ENCODE data around the gene MTMR10. TPM values are rescaled to one million over a fixed set of nuclear protein-coding genes. Genes with fewer than 3 reads are reported as not detected.
A peak's percentile ranks its signal among the peaks of the same experiment; 100 is the strongest.

Gene MTMR10
- total and polyA plus RNA-seq, 7 experiments from 2014 or later = 4.0 to 50.8 (median 33.2) TPM

DNA sequence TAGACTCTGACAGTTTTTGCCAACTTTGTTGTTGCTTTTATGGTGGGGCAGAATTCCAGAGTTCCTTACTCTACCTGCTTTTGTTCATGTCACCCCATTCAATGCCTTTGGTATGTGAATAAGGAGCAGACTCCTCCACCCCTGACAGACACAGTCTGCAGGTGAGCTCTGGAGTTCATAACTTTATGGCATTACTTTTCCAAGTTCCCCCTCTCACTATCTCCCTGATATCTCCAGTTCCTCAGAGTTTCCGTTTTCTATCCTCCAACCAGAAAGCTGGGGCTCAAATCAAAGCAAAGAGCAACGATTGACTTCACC is 23.1 kb upstream of the MTMR10 start:
- POLR2A ChIA-PET = interaction anchor here (3.1 kb wide), 1 partner anchor 23 kb away, joined by 21 read pairs; the partner anchor contains the start of gene MTMR10
- no peak overlapping the region for H3K4me3 ChIP-seq (ENCODE audit: low read length)
- no peaks in the 10 kb centered on the region for H3K36me3 ChIP-seq (ENCODE audit: control insufficient read depth in 2 of 3, insufficient read depth in 3 of 3, low read length in 3 of 3)
- peaks cover 0 to 15% of the 10 kb centered on the region in 2 donors for H3K4me1 ChIP-seq (ENCODE audit: control insufficient read depth in 2 of 2, insufficient read depth in 2 of 2, low read length in 2 of 2)
- Mint-ChIP-seq H3K4me1 (peaks cover 13 to 24% (median 22%) of the 10 kb centered on the region in 7 donors), H3K4me3 (peak overlapping the region in 7 of 10 donors; percentile 39 to 68 (median 51)), H3K36me3 (peaks cover 8 to 11% (median 10%) of the 10 kb centered on the region in 5 donors), H3K27me3 (peaks cover 0 to 13% (median 4%) of the 10 kb centered on the region in 5 donors), H3K9me3 (peaks cover 7 to 26% (median 17%) of the 10 kb centered on the region in 11 donors), H3K27ac (peak overlapping the region; percentile 39 to 94 (median 81))
- H3K9me3 ChIP-seq (ENCODE audit: control insufficient read depth in 2 of 3, low read length in 3 of 3) = peaks cover 0 to 9% (median 3%) of the 10 kb centered on the region in 3 experiments
- ATAC-seq (no peak), DNase-seq (no peak)
- H3K27ac ChIP-seq (ENCODE audit: low read depth, low read length) = no peak overlapping the region
- no peaks in the 10 kb centered on the region for H3K27me3 ChIP-seq (ENCODE audit: control insufficient read depth in 2 of 2, insufficient read depth in 2 of 2, low read length in 2 of 2)
- CTCF ChIA-PET = interaction anchor here (0.7 kb wide), 1 partner anchor 23 kb away, joined by 3 read pairs; the partner anchor contains the start of gene MTMR10
- intact Hi-C loops (cut with micrococcal nuclease) = loop anchor here in 1 of 2 donors (1.0 to 5.0 kb wide), 3 partner anchors 20 to 52 kb away; partner anchors contain the start of gene MTMR10

- H3K27ac Mint-ChIP-seq = peak overlapping the region; percentile 39 to 94 (median 81)
- peaks cover 0 to 17% (median 4%) of the 10 kb centered on the region in 5 donors for H3K27me3 Mint-ChIP-seq
- ChIA-PET POLR2A (interaction anchor here (3.1 kb wide), 1 partner anchor 23 kb away, joined by 21 read pairs; the partner anchor contains the start of gene MTMR10), CTCF (interaction anchor here (0.5 to 0.9 kb wide), 3 partner anchors 22 to 186 kb away, joined by 3 read pairs; partner anchors contain the start of gene MTMR10)
- intact Hi-C loops (cut with micrococcal nuclease) = loop anchor here in 1 of 2 donors (1.0 to 5.0 kb wide), 3 partner anchors 20 to 52 kb away; partner anchors contain the start of gene MTMR10
- H3K36me3 Mint-ChIP-seq = peaks cover 8 to 13% (median 10%) of the 10 kb centered on the region in 5 donors
- H3K36me3 ChIP-seq (ENCODE audit: control insufficient read depth in 2 of 3, insufficient read depth in 3 of 3, low read length in 3 of 3) = no peaks in the 10 kb centered on the region
- H3K9me3 Mint-ChIP-seq = peaks cover 8 to 26% (median 17%) of the 10 kb centered on the region in 11 donors
- H3K4me1 ChIP-seq (ENCODE audit: control insufficient read depth in 2 of 2, insufficient read depth in 2 of 2, low read length in 2 of 2) = peaks cover 0 to 15% of the 10 kb centered on the region in 2 donors
- ATAC-seq (peak; percentile 77), DNase-seq (peak in 6 of 9 donors; percentile 10 to 64 (median 45))
- no peaks in the 10 kb centered on the region for H3K27me3 ChIP-seq (ENCODE audit: control insufficient read depth in 2 of 2, insufficient read depth in 2 of 2, low read length in 2 of 2)
- peaks cover 13 to 24% (median 23%) of the 10 kb centered on the region in 7 donors for H3K4me1 Mint-ChIP-seq
- peak overlapping the region; percentile 1 for H3K27ac ChIP-seq (ENCODE audit: low read depth, low read length)
- no peak overlapping the region for H3K4me3 ChIP-seq (ENCODE audit: low read length)
- peaks cover 0 to 9% (median 3%) of the 10 kb centered on the region in 3 experiments for H3K9me3 ChIP-seq (ENCODE audit: control insufficient read depth in 2 of 3, low read length in 3 of 3)
- peak overlapping the region in 9 of 10 donors; percentile 7 to 68 (median 51) for H3K4me3 Mint-ChIP-seq
Observed at GRCh38 chr15:31013863-31014607, 22.6 kb upstream of the MTMR10 start.

DNA sequence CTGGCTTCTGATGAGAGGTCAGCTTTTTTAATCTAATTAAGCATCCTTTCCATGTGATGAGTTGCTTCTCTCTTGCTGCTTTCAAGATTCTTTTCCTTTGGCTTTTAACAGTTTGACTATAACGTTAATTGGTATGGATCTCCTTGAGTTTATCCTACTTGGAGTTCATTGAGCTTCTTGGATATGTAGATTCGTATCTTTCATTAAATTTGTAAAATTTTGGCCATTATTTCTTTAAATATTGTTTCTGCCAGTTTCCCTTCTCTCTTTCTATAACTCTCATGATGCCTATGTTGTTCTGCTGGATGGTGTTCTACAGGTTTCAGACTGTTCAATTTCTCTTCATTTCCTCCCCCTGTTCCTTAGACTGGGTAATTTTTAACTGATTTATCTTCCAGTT is 21.0 kb upstream of the MTMR10 start:
- no peak overlapping the region for H3K4me3 ChIP-seq (ENCODE audit: low read length)
- ChIA-PET CTCF (interaction anchor here (1.0 kb wide), 1 partner anchor 95 kb away, joined by 3 read pairs; no protein-coding TSS in a partner anchor), POLR2A (interaction anchor here (3.1 kb wide), 1 partner anchor 21 kb away, joined by 21 read pairs; the partner anchor contains the start of gene MTMR10)
- peaks cover 13 to 27% (median 23%) of the 10 kb centered on the region in 7 donors for H3K4me1 Mint-ChIP-seq
- H3K27ac Mint-ChIP-seq = peak overlapping the region in 1 of 9 donors; percentile 70
- H3K36me3 Mint-ChIP-seq = peaks cover 8 to 13% (median 10%) of the 10 kb centered on the region in 5 donors
- DNase-seq = no peak
- H3K4me3 Mint-ChIP-seq = no peak overlapping the region
- peaks cover 0 to 15% of the 10 kb centered on the region in 2 donors for H3K4me1 ChIP-seq (ENCODE audit: control insufficient read depth in 2 of 2, insufficient read depth in 2 of 2, low read length in 2 of 2)
- intact Hi-C loops (cut with micrococcal nuclease) = loop anchor here in 1 of 2 donors (5.0 kb wide), 1 partner anchor 50 kb away; no protein-coding TSS in a partner anchor
- peaks cover 0 to 9% (median 3%) of the 10 kb centered on the region in 3 experiments for H3K9me3 ChIP-seq (ENCODE audit: control insufficient read depth in 2 of 3, low read length in 3 of 3)
- H3K36me3 ChIP-seq (ENCODE audit: control insufficient read depth in 2 of 3, insufficient read depth in 3 of 3, low read length in 3 of 3) = no peaks in the 10 kb centered on the region
- no peak overlapping the region for H3K27ac ChIP-seq (ENCODE audit: low read depth, low read length)
- H3K27me3 Mint-ChIP-seq = peaks cover 0 to 26% (median 4%) of the 10 kb centered on the region in 5 donors
- no peak for ATAC-seq
- peaks cover 0 to 4% of the 10 kb centered on the region in 2 donors for H3K27me3 ChIP-seq (ENCODE audit: control insufficient read depth in 2 of 2, insufficient read depth in 2 of 2, low read length in 2 of 2)
- H3K9me3 Mint-ChIP-seq = peaks cover 8 to 26% (median 17%) of the 10 kb centered on the region in 11 donors

DNA sequence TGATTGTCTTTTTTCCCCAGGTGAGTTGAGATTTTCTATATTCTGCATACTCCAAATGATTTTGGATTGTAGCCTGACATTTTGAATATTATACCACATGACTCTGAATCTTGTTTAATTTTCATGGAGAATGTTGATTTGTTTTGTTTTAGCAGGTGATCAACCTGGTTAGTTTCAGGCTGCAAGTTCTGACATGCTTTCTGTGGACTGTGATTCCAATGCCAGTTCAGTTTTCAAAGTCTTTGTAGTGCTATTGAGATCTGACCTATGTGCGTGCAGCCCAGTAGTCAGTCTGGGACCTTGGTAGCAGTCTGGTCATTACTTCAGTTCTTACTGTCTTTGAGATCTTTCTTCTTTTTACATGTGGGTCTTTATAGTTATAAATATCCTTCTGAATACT is 18.6 kb upstream of the MTMR10 start:
- CTCF ChIA-PET = no interaction called here

DNA sequence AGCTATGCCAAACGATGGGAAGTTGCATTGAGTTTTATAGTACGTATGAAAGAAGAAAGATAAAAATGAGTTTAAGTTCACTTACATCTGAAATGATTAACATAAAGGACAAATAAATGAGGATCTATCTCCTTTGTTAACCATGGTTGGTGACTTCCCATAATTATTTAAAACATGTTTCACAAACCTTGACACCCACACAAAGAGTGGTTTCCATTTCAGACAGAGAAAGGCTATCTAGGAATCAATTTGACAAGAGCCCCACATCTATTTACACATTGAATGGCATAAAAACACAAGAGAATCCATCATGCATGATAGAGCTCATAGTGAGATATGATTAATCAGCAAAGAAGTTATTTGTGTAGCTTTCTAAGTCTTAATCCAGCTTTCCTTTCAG is 14.2 kb upstream of the MTMR10 start:
- no peaks in the 10 kb centered on the region for H3K9me3 ChIP-seq (ENCODE audit: control insufficient read depth in 2 of 3, low read length in 3 of 3)
- DNase-seq (no peak), ATAC-seq (no peak)
- H3K4me1 Mint-ChIP-seq = peaks cover 6 to 29% (median 11%) of the 10 kb centered on the region in 7 donors
- H3K4me3 Mint-ChIP-seq = no peak overlapping the region
- intact Hi-C loops (cut with micrococcal nuclease) = no loop called here
- ChIA-PET CTCF (no interaction called here), POLR2A (interaction anchor here (0.7 to 2.0 kb wide), 2 partner anchors 15 to 102 kb away, joined by 5 to 7 read pairs; partner anchors contain the start of genes FAN1 and MTMR10)
- no peak overlapping the region for H3K27ac Mint-ChIP-seq
- no peaks in the 10 kb centered on the region for H3K4me1 ChIP-seq (ENCODE audit: control insufficient read depth in 2 of 2, insufficient read depth in 2 of 2, low read length in 2 of 2)
- H3K27ac ChIP-seq (ENCODE audit: low read depth, low read length) = no peak overlapping the region
- H3K36me3 ChIP-seq (ENCODE audit: control insufficient read depth in 2 of 3, insufficient read depth in 3 of 3, low read length in 3 of 3) = no peaks in the 10 kb centered on the region
- peaks cover 0 to 4% (median 0%) of the 10 kb centered on the region in 11 donors for H3K9me3 Mint-ChIP-seq
- peaks cover 4 to 77% (median 9%) of the 10 kb centered on the region in 5 donors for H3K27me3 Mint-ChIP-seq
- peaks cover 4 to 8% of the 10 kb centered on the region in 2 donors for H3K27me3 ChIP-seq (ENCODE audit: control insufficient read depth in 2 of 2, insufficient read depth in 2 of 2, low read length in 2 of 2)
- H3K4me3 ChIP-seq (ENCODE audit: low read length) = no peak overlapping the region
- peaks cover 0 to 2% (median 0%) of the 10 kb centered on the region in 5 donors for H3K36me3 Mint-ChIP-seq

More for the DNA sequence above, 18.6 kb upstream of the MTMR10 start:
- Mint-ChIP-seq H3K36me3 (peaks cover 8 to 13% (median 10%) of the 10 kb centered on the region in 5 donors), H3K27ac (no peak overlapping the region), H3K9me3 (peaks cover 8 to 26% (median 17%) of the 10 kb centered on the region in 11 donors), H3K4me1 (peaks cover 16 to 32% (median 19%) of the 10 kb centered on the region in 7 donors), H3K27me3 (peaks cover 0 to 44% (median 6%) of the 10 kb centered on the region in 5 donors), H3K4me3 (no peak overlapping the region)
- no peaks in the 10 kb centered on the region for H3K36me3 ChIP-seq (ENCODE audit: control insufficient read depth in 2 of 3, insufficient read depth in 3 of 3, low read length in 3 of 3)
- H3K4me3 ChIP-seq (ENCODE audit: low read length) = no peak overlapping the region
- peaks cover 0 to 9% (median 3%) of the 10 kb centered on the region in 3 experiments for H3K9me3 ChIP-seq (ENCODE audit: control insufficient read depth in 2 of 3, low read length in 3 of 3)
- H3K27ac ChIP-seq (ENCODE audit: low read depth, low read length) = no peak overlapping the region
- no peak for ATAC-seq
- peaks cover 0 to 8% of the 10 kb centered on the region in 2 donors for H3K27me3 ChIP-seq (ENCODE audit: control insufficient read depth in 2 of 2, insufficient read depth in 2 of 2, low read length in 2 of 2)
- DNase-seq = no peak
- intact Hi-C loops (cut with micrococcal nuclease) = loop anchor here in 1 of 2 donors (5.0 kb wide), 1 partner anchor 48 kb away; no protein-coding TSS in a partner anchor
- H3K4me1 ChIP-seq (ENCODE audit: control insufficient read depth in 2 of 2, insufficient read depth in 2 of 2, low read length in 2 of 2) = peaks cover 0 to 15% of the 10 kb centered on the region in 2 donors
- POLR2A ChIA-PET = no interaction called here

GRCh38 chr15:31004220-31004733 is 12.8 kb upstream of the MTMR10 start:
- H3K9me3 ChIP-seq (ENCODE audit: control insufficient read depth in 2 of 3, low read length in 3 of 3) = no peaks in the 10 kb centered on the region
- Mint-ChIP-seq H3K36me3 (peaks cover 0 to under 1% (median 0%) of the 10 kb centered on the region in 5 donors), H3K4me3 (peak overlapping the region in 1 of 10 donors; percentile 72), H3K4me1 (peaks cover 6 to 26% (median 11%) of the 10 kb centered on the region in 7 donors), H3K27me3 (peaks cover 4 to 79% (median 9%) of the 10 kb centered on the region in 5 donors), H3K9me3 (peaks cover 0 to under 1% (median 0%) of the 10 kb centered on the region in 11 donors), H3K27ac (peak overlapping the region in 1 of 9 donors; percentile 19)
- H3K27me3 ChIP-seq (ENCODE audit: control insufficient read depth in 2 of 2, insufficient read depth in 2 of 2, low read length in 2 of 2) = peaks cover 4 to 8% of the 10 kb centered on the region in 2 donors
- intact Hi-C loops (cut with micrococcal nuclease) = no loop called here
- H3K27ac ChIP-seq (ENCODE audit: low read depth, low read length) = no peak overlapping the region
- H3K36me3 ChIP-seq (ENCODE audit: control insufficient read depth in 2 of 3, insufficient read depth in 3 of 3, low read length in 3 of 3) = no peaks in the 10 kb centered on the region
- POLR2A ChIA-PET = interaction anchor here (2.0 kb wide), 1 partner anchor 13 kb away, joined by 7 read pairs; the partner anchor contains the start of gene MTMR10
- no peak for DNase-seq
- CTCF ChIA-PET = no interaction called here
- no peaks in the 10 kb centered on the region for H3K4me1 ChIP-seq (ENCODE audit: control insufficient read depth in 2 of 2, insufficient read depth in 2 of 2, low read length in 2 of 2)
- ATAC-seq = peak; percentile 79
- H3K4me3 ChIP-seq (ENCODE audit: low read length) = no peak overlapping the region

Data from naive thymus-derived CD4-positive, alpha-beta T cell (primary cell).